Measurements from ENCODE around the gene NOP9.
A peak's percentile ranks its signal among the peaks of the same experiment; 100 is the strongest.
"Not testable (repeated sequence)": the region's sequence is repeated elsewhere in the genome, so short reads cannot be mapped to it uniquely, and the experiment has no call there.

The NOP9 gene

GRCh38 chr14:24325963-24326362 lies 26.3 kb downstream of the NOP9 start:
- H3K4me2 ChIP-seq (ENCODE audit: low read length), result no peak overlapping the region
- H2AFZ ChIP-seq, result no peak overlapping the region
- no peaks in the 10 kb centered on the region for H3K9me3 ChIP-seq (ENCODE audit: control insufficient read depth, low read length)
- no peaks in the 10 kb centered on the region for H3K4me1 ChIP-seq
- H3K4me3 ChIP-seq (ENCODE audit: low read depth, low read length), result no peak overlapping the region
- H3K27me3 ChIP-seq (ENCODE audit: control insufficient read depth, insufficient read depth, low read length), result no peaks in the 10 kb centered on the region
- no peak overlapping the region for H3K27ac ChIP-seq
- TF ChIP-seq CTCF (IDR thresholded peaks at IDR 0.05), result no peak
- H3K36me3 ChIP-seq (ENCODE audit: control insufficient read depth, insufficient read depth, low read length), result no peaks in the 10 kb centered on the region
- no peak overlapping the region for H3K9ac ChIP-seq
- no peaks in the 10 kb centered on the region for H3K79me2 ChIP-seq

GRCh38 chr14:24327303-24327702 lies 27.7 kb downstream of the NOP9 start:
- Histone ChIP-seq H3K79me2 (no peaks in the 10 kb centered on the region), H3K27me3 (ENCODE audit: control insufficient read depth, insufficient read depth, low read length) (no peaks in the 10 kb centered on the region), H3K9ac (no peak overlapping the region), H2AFZ (no peak overlapping the region), H3K27ac (no peak overlapping the region), H3K4me2 (ENCODE audit: low read length) (no peak overlapping the region), H3K9me3 (ENCODE audit: control insufficient read depth, low read length) (no peaks in the 10 kb centered on the region), H3K4me3 (ENCODE audit: low read depth, low read length) (no peak overlapping the region), H3K4me1 (peaks cover under 1% of the 10 kb centered on the region), H3K36me3 (ENCODE audit: control insufficient read depth, insufficient read depth, low read length) (no peaks in the 10 kb centered on the region)
- no peak for TF ChIP-seq CTCF (IDR thresholded peaks at IDR 0.05)

GRCh38 chr14:24327914-24328313 lies 28.3 kb downstream of the NOP9 start:
- H3K4me1 ChIP-seq, result not testable (repeated sequence)

GRCh38 chr14:24329073-24329663 lies 29.5 kb downstream of the NOP9 start:
- H3K4me2 ChIP-seq (ENCODE audit: low read length), result no peak overlapping the region

More at GRCh38 chr14:24327914-24328313, 28.3 kb downstream of the NOP9 start:
- not testable (repeated sequence) for H3K4me3 ChIP-seq (ENCODE audit: low read depth, low read length); H2AFZ ChIP-seq; H3K27me3 ChIP-seq (ENCODE audit: control insufficient read depth, insufficient read depth, low read length); H3K4me2 ChIP-seq (ENCODE audit: low read length); H3K9me3 ChIP-seq (ENCODE audit: control insufficient read depth, low read length); H3K27ac ChIP-seq; H3K36me3 ChIP-seq (ENCODE audit: control insufficient read depth, insufficient read depth, low read length); H3K9ac ChIP-seq; H3K79me2 ChIP-seq
- peak; percentile 64 for TF ChIP-seq CTCF (IDR thresholded peaks at IDR 0.05)

More at GRCh38 chr14:24329073-24329663, 29.5 kb downstream of the NOP9 start:
- Histone ChIP-seq H3K27ac (no peak overlapping the region), H3K9ac (no peak overlapping the region), H3K79me2 (no peaks in the 10 kb centered on the region), H3K4me1 (peaks cover 5% of the 10 kb centered on the region), H2AFZ (no peak overlapping the region), H3K9me3 (ENCODE audit: control insufficient read depth, low read length) (no peaks in the 10 kb centered on the region), H3K4me3 (ENCODE audit: low read depth, low read length) (no peak overlapping the region), H3K27me3 (ENCODE audit: control insufficient read depth, insufficient read depth, low read length) (no peaks in the 10 kb centered on the region), H3K36me3 (ENCODE audit: control insufficient read depth, insufficient read depth, low read length) (no peaks in the 10 kb centered on the region)
- TF ChIP-seq CTCF (IDR thresholded peaks at IDR 0.05), result no peak
